H9 (cell line): ENCODE data around the gene EFL1. TPM values are rescaled to one million over a fixed set of nuclear protein-coding genes. Genes with fewer than 3 reads are reported as not detected.

Experiments used
- DNase-seq: peaks from one replicate; pipeline ENCODE4 v3.0.0-alpha.2; 2017
- H2AFZ ChIP-seq: one replicate; pipeline ENCODE4 v1.6.1; 2013; ENCODE audit warnings: mild to moderate bottlenecking, low read length, control low read depth, moderate library complexity
- H2AK5ac ChIP-seq: 2 replicates; pipeline ENCODE4 v1.6.1; 2013; ENCODE audit warnings: low read length, control low read depth, mixed read lengths; ENCODE audit not compliant: insufficient read length
- H2BK120ac ChIP-seq: one replicate; pipeline ENCODE4 v1.6.1; 2013; ENCODE audit warnings: low read depth, mild to moderate bottlenecking, low read length, control low read depth, inconsistent platforms; ENCODE audit not compliant: poor library complexity, severe bottlenecking
- H2BK12ac ChIP-seq: 2 replicates; pipeline ENCODE4 v1.6.1; 2013; ENCODE audit warnings: low read length, control low read depth, mixed read lengths, low read depth; ENCODE audit not compliant: insufficient read length
- H2BK15ac ChIP-seq: 2 replicates; pipeline ENCODE4 v1.6.1; 2013; ENCODE audit warnings: low read depth, low read length, control low read depth
- H2BK20ac ChIP-seq: one replicate; pipeline ENCODE4 v1.6.1; 2013; ENCODE audit warnings: low read depth, mild to moderate bottlenecking, low read length, control low read depth, inconsistent platforms; ENCODE audit not compliant: poor library complexity, severe bottlenecking
- H2BK5ac ChIP-seq: 2 replicates; pipeline ENCODE4 v1.6.1; 2013; ENCODE audit warnings: low read length, control low read depth, mixed read lengths; ENCODE audit not compliant: insufficient read length
- H3K14ac ChIP-seq: 2 replicates; pipeline ENCODE4 v1.6.1; 2013; ENCODE audit warnings: low read length, control low read depth; ENCODE audit not compliant: insufficient read depth
- H3K18ac ChIP-seq: 2 replicates; pipeline ENCODE4 v1.6.1; 2013; ENCODE audit warnings: low read depth, mild to moderate bottlenecking, mixed read lengths, low read length, control low read depth; ENCODE audit not compliant: insufficient read length
- H3K23ac ChIP-seq: 2 replicates; pipeline ENCODE4 v1.6.1; 2013; ENCODE audit warnings: low read length, control low read depth, mixed read lengths, low read depth; ENCODE audit not compliant: insufficient read length
- H3K23me2 ChIP-seq: 2 replicates; pipeline ENCODE4 v1.6.1; 2013; ENCODE audit warnings: low read depth, mild to moderate bottlenecking, mixed read lengths, low read length, control low read depth; ENCODE audit not compliant: insufficient read length, poor library complexity, severe bottlenecking
- H3K27ac ChIP-seq: 2 replicates; pipeline ENCODE4 v1.5.1; 2013; ENCODE audit warnings: low read length, control low read depth, mixed read lengths, low read depth; ENCODE audit not compliant: insufficient read length
- H3K27me3 ChIP-seq: 2 replicates; pipeline ENCODE4 v1.6.1; 2013; ENCODE audit warnings: low read length, control low read depth, inconsistent platforms; ENCODE audit not compliant: insufficient read depth
- H3K4ac ChIP-seq: 2 replicates; pipeline ENCODE4 v1.6.1; 2013; ENCODE audit warnings: low read depth, mild to moderate bottlenecking, control low read depth, inconsistent platforms, low read length, moderate library complexity
- H3K4me1 ChIP-seq: 2 replicates; pipeline ENCODE4 v1.6.1; 2013; ENCODE audit warnings: low read length, control low read depth, inconsistent platforms; ENCODE audit not compliant: insufficient read depth
- H3K4me2 ChIP-seq: 2 replicates; pipeline ENCODE4 v1.6.1; 2013; ENCODE audit warnings: low read length, control low read depth, mixed read lengths; ENCODE audit not compliant: insufficient read length, insufficient read depth
- H3K56ac ChIP-seq: 2 replicates; pipeline ENCODE4 v1.6.1; 2013; ENCODE audit warnings: low read depth, mild to moderate bottlenecking, mixed read lengths, low read length, control low read depth; ENCODE audit not compliant: insufficient read length
- H3K79me1 ChIP-seq: 2 replicates; pipeline ENCODE4 v1.6.1; 2013; ENCODE audit warnings: low read depth, mild to moderate bottlenecking, moderate library complexity, low read length, control low read depth, inconsistent platforms; ENCODE audit not compliant: insufficient read depth, poor library complexity, severe bottlenecking
- H3K79me2 ChIP-seq: 2 replicates; pipeline ENCODE4 v1.6.1; 2013; ENCODE audit warnings: low read length, control low read depth, inconsistent platforms; ENCODE audit not compliant: insufficient read depth
- H3K9ac ChIP-seq: 2 replicates; pipeline ENCODE4 v1.6.1; 2013; ENCODE audit warnings: low read length, control low read depth, mixed read lengths; ENCODE audit not compliant: insufficient read length; ENCODE audit errors: extremely low read depth
- H3K9me3 ChIP-seq: one replicate; pipeline ENCODE4 v1.6.1; 2013; ENCODE audit warnings: low read depth, low read length, inconsistent platforms; ENCODE audit not compliant: control insufficient read depth
- H3T11ph ChIP-seq: one replicate; pipeline ENCODE4 v1.6.1; 2013; ENCODE audit warnings: mild to moderate bottlenecking, low read length, control low read depth, inconsistent platforms
- H4K20me1 ChIP-seq: one replicate; pipeline ENCODE4 v1.6.1; 2013; ENCODE audit not compliant: control insufficient read depth, insufficient read length, insufficient read depth
- H4K5ac ChIP-seq: 2 replicates; pipeline ENCODE4 v1.6.1; 2013; ENCODE audit warnings: low read depth, mild to moderate bottlenecking, mixed read lengths, low read length, control low read depth; ENCODE audit not compliant: insufficient read length
- H4K8ac ChIP-seq: replicated peaks from 2 replicates; pipeline ENCODE4 v1.6.1; 2013; ENCODE audit warnings: low read length, control low read depth, mixed read lengths, low read depth; ENCODE audit not compliant: insufficient read length
- H4K91ac ChIP-seq: 2 replicates; pipeline ENCODE4 v1.6.1; 2013; ENCODE audit warnings: low read depth, mild to moderate bottlenecking, moderate library complexity, mixed read lengths, low read length, control low read depth; ENCODE audit not compliant: insufficient read length
- H3K27ac Mint-ChIP-seq, 3 experiments: 2 replicates in 2 of 3; 3 replicates in 1 of 3; pipeline ENCODE4 v1.8.0; 2020 to 2021; ENCODE audit warnings: mixed read lengths in 3 of 3, mild to moderate bottlenecking in 1 of 3, moderate library complexity in 1 of 3
- H3K27me3 Mint-ChIP-seq: 2 replicates; pipeline ENCODE4 v1.8.0; 2021; ENCODE audit warnings: low read depth, mild to moderate bottlenecking, moderate library complexity, mixed read lengths
- H3K36me3 Mint-ChIP-seq, 3 experiments: 2 replicates in 2 of 3; 3 replicates in 1 of 3; pipeline ENCODE4 v1.8.0; 2020 to 2021; ENCODE audit warnings: low read depth in 3 of 3, mixed read lengths in 3 of 3; ENCODE audit not compliant: insufficient read depth in 1 of 3
- H3K4me1 Mint-ChIP-seq, 2 experiments: 2 replicates each; pipeline ENCODE4 v1.8.0; 2020; ENCODE audit warnings: mixed read lengths in 2 of 2
- H3K4me3 Mint-ChIP-seq, 2 experiments: 2 replicates in 1 of 2; 3 replicates in 1 of 2; pipeline ENCODE4 v1.8.0; 2020 to 2021; ENCODE audit warnings: mild to moderate bottlenecking in 2 of 2, mixed read lengths in 2 of 2, moderate library complexity in 1 of 2
- H3K9me3 Mint-ChIP-seq, 2 experiments: 2 replicates in 1 of 2; 3 replicates in 1 of 2; pipeline ENCODE4 v1.8.0; 2020; ENCODE audit warnings: mild to moderate bottlenecking in 2 of 2, mixed read lengths in 2 of 2, moderate library complexity in 1 of 2
- CTCF ChIP-seq: fragments of 200-600 bp; sonication (generic); conservative IDR thresholded peaks from 3 replicates; pipeline ENCODE4 v1.8.0; 2021; ENCODE audit warnings: antibody characterized with exemption, mild to moderate bottlenecking
- WGBS: extraction: QIAGEN DNeasy Blood & Tissue Kit; methylation state at CpG from one replicate; pipeline ENCODE4 v1.1.7; 2013; ENCODE audit warnings: missing lambda C conversion rate, low lambda C conversion rate, mixed read lengths; ENCODE audit not compliant: insufficient read length; ENCODE audit errors: extremely low coverage; 5-methylcytosine and 5-hydroxymethylcytosine counted together
- total RNA-seq: library from RNA; stranded (reverse); gene quantifications from 2 replicates; pipeline ENCODE4 v1.2.1, GENCODE V29; 2021

EFL1 gene
- total RNA-seq, 1 experiment from 2014 or later: 29.4 TPM

- Histone ChIP-seq H3K27me3 (no peaks in the 10 kb centered on the region), H3K23me2 (no peaks in the 10 kb centered on the region), H4K91ac (no peak overlapping the region), H3K56ac (no peak overlapping the region), H2AFZ (no peak overlapping the region), H3K4me1 (peaks cover 10% of the 10 kb centered on the region; the same call in 1 of the 2 replicates), H3K14ac (no peak overlapping the region), H3K4ac (no peak overlapping the region), H2BK120ac (no peak overlapping the region), H2BK20ac (no peak overlapping the region), H3K79me2 (no peaks in the 10 kb centered on the region), H3K4me2 (no peak overlapping the region), H3K23ac (no peak overlapping the region), H3K27ac (no peak overlapping the region), H3K79me1 (no peaks in the 10 kb centered on the region), H2BK15ac (no peak overlapping the region), H2BK5ac (no peak overlapping the region), H3K18ac (no peak overlapping the region), H3K9me3 (no peaks in the 10 kb centered on the region), H3K9ac (no peak overlapping the region), H4K5ac (no peak overlapping the region), H3T11ph (no peak overlapping the region), H2AK5ac (no peak overlapping the region), H4K20me1 (no peaks in the 10 kb centered on the region), H2BK12ac (no peak overlapping the region), H4K8ac (no peak overlapping the region)
- no peak for TF ChIP-seq CTCF
- Mint-ChIP-seq H3K36me3 (no peaks in the 10 kb centered on the region), H3K9me3 (no peaks in the 10 kb centered on the region), H3K27ac (peak overlapping the region; percentile 14 to 78 (median 73); a peak in 5 of 7 replicates), H3K27me3 (peaks cover 2% of the 10 kb centered on the region), H3K4me3 (no peak overlapping the region), H3K4me1 (peaks cover 19 to 28% of the 10 kb centered on the region in 2 experiments)
- no CpG with 5 or more reads among the region's 12 CpGs for WGBS
- no peak for DNase-seq
Measured at GRCh38 chr15:82100111-82100929, 162.2 kb downstream of the EFL1 start.
